Stimulated activated effector memory CD8-positive, alpha-beta T cell treated with anti-CD3 and anti-CD28 coated beads, Interleukin-12 subunit alpha, Interleukin-12 subunit beta, amount 100 ng/mL, for 72 hours (primary cell): ENCODE results near the gene LGALS8.
"Not testable (repeated sequence)": the region's sequence is repeated elsewhere in the genome, so short reads cannot be mapped to it uniquely, and the experiment has no call there.

Experiments used
- ATAC-seq: fragments of 150-1000 bp; cut with Tn5 transposase; 2 replicates; pipeline ENCODE4 v1.10.0; 2021
- DNase-seq, 2 donors: peaks; one replicate each; pipeline ENCODE4 v3.0.0; 2021 to 2022; ENCODE audit warnings: low spot score in 2 of 2
- H3K27ac Mint-ChIP-seq: one replicate; pipeline ENCODE4 v1.8.0; 2022; ENCODE audit warnings: mild to moderate bottlenecking, mixed read lengths
- H3K36me3 Mint-ChIP-seq: one replicate; pipeline ENCODE4 v1.8.0; 2022; ENCODE audit warnings: mild to moderate bottlenecking, mixed read lengths
- H3K4me1 Mint-ChIP-seq: one replicate; pipeline ENCODE4 v1.8.0; 2022; ENCODE audit warnings: mixed read lengths
- H3K4me3 Mint-ChIP-seq: one replicate; pipeline ENCODE4 v1.8.0; 2022; ENCODE audit warnings: mild to moderate bottlenecking, mixed read lengths
- H3K9me3 Mint-ChIP-seq: one replicate; pipeline ENCODE4 v1.8.0; 2022; ENCODE audit warnings: mixed read lengths

LGALS8 gene

DNA sequence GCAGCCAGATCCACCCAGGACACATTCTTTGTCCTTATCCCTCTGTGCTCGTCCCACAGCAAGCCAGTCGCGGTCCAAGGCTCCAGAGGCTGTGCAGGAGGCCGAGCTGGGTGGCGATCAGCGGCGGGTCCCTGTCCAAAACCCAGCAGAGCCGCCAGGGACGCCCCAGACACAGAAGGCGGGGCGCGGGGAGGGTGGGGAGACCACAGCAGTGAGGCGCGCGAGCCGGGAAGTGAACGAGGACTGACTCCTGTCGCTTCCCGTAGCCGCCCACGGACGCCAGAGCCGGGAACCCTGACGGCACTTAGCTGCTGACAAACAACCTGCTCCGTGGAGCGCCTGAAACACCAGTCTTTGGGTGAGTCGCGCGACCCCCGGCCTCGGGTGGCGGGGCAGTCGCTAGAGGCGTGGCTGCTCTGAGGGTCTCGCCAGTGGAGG lies at the start of gene LGALS8:
Gene LGALS8, plus strand, starts transcription at position 279 of the 438 bp plus-strand sequence. CDS start 2,089 bp downstream, outside the sequence.
- H3K4me3 Mint-ChIP-seq = peak within 1 kb of the TSS; percentile 96
- peak; percentile 68 to 90 for DNase-seq
- H3K36me3 Mint-ChIP-seq = peaks cover 54% of the 10 kb centered on the region
- peak within 1 kb of the TSS; percentile 100 for H3K27ac Mint-ChIP-seq
- ATAC-seq = peak; percentile 88
- H3K4me1 Mint-ChIP-seq = peaks cover 34% of the 10 kb centered on the region
- no peaks in the 10 kb centered on the region for H3K9me3 Mint-ChIP-seq

DNA sequence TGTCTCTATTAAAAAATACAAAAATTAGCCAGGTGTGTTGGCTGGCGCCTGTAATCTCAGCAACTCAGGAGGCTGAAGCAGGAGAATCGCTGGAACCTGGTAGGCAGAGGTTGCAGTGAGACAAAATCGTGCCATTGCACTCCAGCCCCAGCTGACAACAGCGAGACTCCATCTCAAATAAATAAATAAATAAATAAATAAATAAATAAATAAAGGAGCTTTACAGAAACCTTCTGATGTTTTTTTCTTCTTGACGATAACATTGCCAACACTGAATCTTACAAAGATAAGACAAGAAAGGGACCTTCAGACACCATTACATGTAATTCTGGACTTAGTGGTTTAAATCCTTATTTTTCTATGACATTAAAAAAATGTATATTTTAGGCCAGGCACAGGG lies 47.8 kb upstream of the LGALS8 start:
- Mint-ChIP-seq H3K36me3 (peaks cover 28% of the 10 kb centered on the region), H3K4me3 (no peak overlapping the region), H3K9me3 (no peaks in the 10 kb centered on the region), H3K4me1 (no peaks in the 10 kb centered on the region), H3K27ac (no peak overlapping the region)
- ATAC-seq (no peak), DNase-seq (no peak)

DNA sequence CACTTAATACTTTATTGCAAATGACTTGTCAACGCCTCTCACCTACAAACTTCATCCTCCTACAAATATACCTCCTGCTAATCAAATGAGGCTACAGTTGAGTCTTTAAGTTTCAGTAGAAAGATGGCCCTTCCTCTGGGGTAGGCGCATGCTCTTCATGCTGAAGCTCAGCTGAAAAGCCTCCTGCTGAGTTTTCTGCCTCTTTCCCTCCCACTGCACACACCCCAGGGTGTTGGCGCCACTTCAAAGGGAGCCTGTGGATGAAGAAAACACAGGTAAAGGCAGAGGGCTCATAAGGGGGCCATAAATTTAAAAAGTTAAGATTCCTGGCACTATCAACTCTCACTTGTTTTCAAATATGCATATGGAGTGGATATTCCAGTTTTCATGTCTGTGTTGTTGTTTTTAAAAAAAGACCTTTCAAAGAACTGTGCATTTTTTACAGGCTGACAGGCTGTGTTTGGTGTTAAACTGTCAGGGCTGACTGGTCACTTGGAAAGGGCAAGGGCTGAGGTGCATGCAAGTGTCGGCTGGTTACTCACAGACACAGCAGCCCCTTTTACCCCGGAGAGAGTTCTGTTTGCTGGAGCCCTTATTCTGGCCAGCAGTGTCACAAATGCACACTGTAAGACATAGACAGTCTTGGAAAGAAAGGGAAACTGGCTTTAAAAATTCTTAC lies 42.9 kb upstream of the LGALS8 start:
- DNase-seq = no peak

DNA sequence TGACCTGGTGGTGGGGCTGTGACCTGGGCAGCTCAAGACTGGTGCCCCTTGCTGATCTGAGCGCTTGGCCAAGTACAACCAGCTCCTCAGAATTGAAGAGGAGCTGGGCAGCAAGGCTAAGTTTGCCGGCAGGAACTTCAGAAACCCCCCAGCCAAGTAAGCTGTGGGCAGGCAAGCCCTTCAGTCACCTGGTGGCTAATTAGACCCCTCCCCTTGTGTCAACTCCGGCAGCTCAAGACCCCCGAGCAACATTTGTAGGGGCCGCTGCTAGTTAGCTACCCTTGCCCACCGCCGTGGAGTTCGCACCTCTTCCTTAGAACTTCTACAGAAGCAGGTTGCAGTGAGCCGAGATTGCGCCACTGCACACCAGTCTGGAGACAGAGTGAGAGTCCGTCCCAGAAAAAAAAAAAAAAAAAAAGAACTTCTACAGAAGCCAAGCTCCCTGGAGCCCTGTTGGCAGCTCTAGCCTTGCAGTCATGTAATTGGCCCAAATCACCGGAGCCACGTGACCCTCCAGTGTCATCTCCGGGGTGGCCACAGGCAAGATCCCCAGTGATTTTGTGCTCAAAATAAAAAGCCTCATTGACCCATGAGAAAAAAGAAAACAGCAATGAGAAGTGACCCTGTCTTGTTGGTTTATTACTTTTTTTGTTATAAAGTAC lies 39.3 kb upstream of the LGALS8 start:
- DNase-seq (no peak), ATAC-seq (no peak)
- H3K27ac Mint-ChIP-seq = no peak overlapping the region
- H3K36me3 Mint-ChIP-seq = peaks cover 38% of the 10 kb centered on the region
- H3K9me3 Mint-ChIP-seq = no peaks in the 10 kb centered on the region
- H3K4me1 Mint-ChIP-seq = peaks cover 5% of the 10 kb centered on the region
- H3K4me3 Mint-ChIP-seq = no peak overlapping the region

More for the DNA sequence above, 42.9 kb upstream of the LGALS8 start:
- H3K9me3 Mint-ChIP-seq = no peaks in the 10 kb centered on the region
- no peak for ATAC-seq
- no peak overlapping the region for H3K27ac Mint-ChIP-seq
- H3K4me3 Mint-ChIP-seq = no peak overlapping the region
- no peaks in the 10 kb centered on the region for H3K4me1 Mint-ChIP-seq
- H3K36me3 Mint-ChIP-seq = peaks cover 44% of the 10 kb centered on the region

DNA sequence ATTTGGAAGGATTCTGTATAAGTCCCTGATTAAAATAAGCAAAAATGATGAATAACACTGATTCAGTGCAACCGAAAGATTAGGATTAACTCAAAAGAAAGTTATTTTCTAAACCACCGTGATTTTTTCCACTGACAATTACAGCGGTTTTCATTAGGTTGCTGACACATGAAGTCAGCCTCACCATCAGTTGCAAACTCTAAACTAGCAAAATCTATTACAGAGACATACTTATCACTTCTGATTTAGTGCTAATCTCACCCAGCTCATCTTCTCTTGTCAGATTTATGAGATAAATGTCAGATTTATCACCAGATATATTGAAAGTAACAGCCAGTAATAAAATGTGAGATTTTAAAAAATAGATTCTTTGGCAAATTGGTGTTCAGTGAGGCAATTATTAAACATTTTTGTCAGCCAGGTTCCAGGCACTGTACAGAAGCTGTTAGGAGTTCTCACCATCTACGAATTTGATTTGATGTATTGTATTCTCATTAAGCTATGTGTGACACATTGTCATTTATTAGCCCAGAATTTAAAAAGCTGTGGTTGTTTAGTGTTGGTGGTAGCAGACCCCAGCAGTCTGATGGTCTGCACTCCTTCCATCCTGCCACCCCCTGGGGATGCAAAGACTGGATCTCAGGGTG lies 37.3 kb upstream of the LGALS8 start:
- Mint-ChIP-seq H3K27ac (no peak overlapping the region), H3K9me3 (no peaks in the 10 kb centered on the region), H3K36me3 (peaks cover 23% of the 10 kb centered on the region), H3K4me1 (peaks cover 11% of the 10 kb centered on the region), H3K4me3 (no peak overlapping the region)
- DNase-seq (no peak), ATAC-seq (peak; percentile 26)

DNA sequence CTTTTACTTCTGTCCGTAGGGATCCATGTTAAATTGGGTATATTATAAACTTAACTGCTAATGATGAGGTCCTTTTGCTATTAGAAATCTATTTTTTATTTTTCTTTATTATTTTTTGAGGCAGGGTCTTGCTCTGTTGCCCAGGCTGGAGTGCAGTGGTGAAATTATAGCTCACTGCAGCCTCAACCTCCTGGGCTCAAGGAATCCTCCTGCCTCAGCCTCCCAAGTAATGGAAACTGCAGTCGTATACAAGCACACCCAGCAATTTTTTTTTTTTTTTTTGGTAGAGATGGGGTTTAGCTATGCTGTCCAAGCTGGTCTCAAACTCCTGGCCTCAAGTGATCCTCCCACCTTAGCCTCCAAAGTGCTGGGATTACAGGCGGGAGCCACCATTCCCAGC lies 34.6 kb upstream of the LGALS8 start:
- ATAC-seq, H3K27ac Mint-ChIP-seq, DNase-seq, H3K9me3 Mint-ChIP-seq, H3K4me3 Mint-ChIP-seq, H3K36me3 Mint-ChIP-seq: not testable (repeated sequence)
- peaks cover 17% of the 10 kb centered on the region for H3K4me1 Mint-ChIP-seq

DNA sequence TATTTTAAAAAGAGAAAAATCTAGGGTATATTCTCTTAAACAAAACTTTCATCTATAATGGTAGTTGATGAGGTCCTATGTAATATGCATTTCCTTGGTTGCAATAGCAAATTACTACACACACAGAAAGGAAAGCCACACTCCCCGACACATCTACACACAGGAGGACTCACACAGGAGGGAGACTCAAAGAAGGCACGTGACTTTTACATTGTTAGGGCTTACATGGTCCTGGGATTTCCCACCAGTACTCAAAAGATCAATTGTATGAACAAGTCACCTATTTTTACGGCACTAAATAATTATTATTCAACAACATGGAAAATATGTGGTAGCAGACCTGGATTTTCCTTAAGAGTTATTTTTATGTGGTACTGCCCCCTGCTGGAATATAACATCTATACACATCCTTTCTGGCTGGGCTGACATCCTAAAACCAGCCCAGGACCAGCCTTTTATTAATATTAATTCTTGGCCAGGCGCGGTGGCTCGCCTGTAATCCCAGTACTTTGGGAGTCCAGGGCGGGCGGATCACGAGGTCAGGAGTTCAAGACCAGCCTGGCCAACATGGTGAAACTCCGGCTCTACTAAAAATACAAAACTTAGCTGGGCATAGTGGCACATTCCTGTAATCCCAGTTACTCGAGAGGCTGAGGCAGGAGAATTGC lies 33.9 kb upstream of the LGALS8 start:
- H3K36me3 Mint-ChIP-seq = no peaks in the 10 kb centered on the region
- H3K9me3 Mint-ChIP-seq = no peaks in the 10 kb centered on the region
- H3K27ac Mint-ChIP-seq = no peak overlapping the region
- H3K4me3 Mint-ChIP-seq = no peak overlapping the region
- H3K4me1 Mint-ChIP-seq = peaks cover 18% of the 10 kb centered on the region
- DNase-seq (no peak), ATAC-seq (peak; percentile 40)

DNA sequence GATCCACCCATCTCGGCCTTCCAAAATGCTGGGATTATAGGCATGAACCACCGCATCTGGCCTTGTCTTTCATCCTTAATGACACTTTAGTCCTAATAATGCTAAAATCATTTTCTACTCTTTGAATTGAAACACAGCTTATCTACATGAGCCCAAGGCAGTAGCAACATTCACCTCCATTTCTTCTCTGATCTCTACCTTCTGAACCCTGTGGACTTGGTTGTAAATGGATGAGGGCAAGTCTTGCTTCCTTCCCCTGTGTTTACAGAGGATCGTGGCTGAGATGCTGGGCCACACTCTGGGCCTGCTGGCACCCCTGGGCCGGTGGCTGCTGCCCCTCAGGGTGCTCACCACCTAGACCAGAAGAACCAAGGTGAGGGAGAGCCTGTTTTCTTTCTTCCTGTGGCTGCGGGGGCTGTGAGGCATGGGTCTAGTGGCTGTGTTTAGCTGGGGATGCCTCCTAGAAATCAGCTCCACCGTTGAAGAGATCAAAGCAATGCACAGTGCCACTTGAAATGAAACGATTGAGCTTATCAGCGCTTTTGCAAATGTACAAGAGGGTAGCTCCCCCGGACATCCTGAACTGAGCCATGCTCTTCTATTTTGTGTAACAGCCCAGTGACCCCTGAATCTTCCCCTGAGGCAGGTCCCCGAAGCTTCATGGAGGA lies 32.2 kb upstream of the LGALS8 start:
- H3K9me3 Mint-ChIP-seq = no peaks in the 10 kb centered on the region
- DNase-seq (no peak), ATAC-seq (no peak)
- H3K4me1 Mint-ChIP-seq = peaks cover 18% of the 10 kb centered on the region
- H3K27ac Mint-ChIP-seq = peak overlapping the region; percentile 73
- no peaks in the 10 kb centered on the region for H3K36me3 Mint-ChIP-seq
- H3K4me3 Mint-ChIP-seq = no peak overlapping the region

DNA sequence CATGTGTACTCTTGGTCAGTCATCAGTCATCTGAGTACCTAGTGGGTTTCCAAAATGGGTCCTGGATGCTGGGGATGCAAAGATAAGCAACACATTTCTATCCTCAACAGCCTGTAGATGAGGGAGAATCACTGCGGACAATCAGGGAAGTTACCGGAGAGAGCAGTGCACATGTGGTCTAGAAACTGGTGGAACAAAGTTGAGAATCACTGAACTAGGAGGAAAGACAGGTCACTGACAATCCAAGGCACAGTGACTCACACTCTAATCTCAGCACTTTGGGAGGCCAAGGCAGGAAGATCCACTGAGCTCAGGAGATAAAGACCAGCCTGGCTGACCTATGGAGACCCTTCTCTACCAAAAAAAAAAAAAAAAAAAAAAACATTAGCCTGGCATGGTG lies 31.4 kb upstream of the LGALS8 start:
- no peaks in the 10 kb centered on the region for H3K9me3 Mint-ChIP-seq
- H3K4me3 Mint-ChIP-seq = no peak overlapping the region
- DNase-seq (no peak), ATAC-seq (no peak)
- no peaks in the 10 kb centered on the region for H3K36me3 Mint-ChIP-seq
- peaks cover 13% of the 10 kb centered on the region for H3K4me1 Mint-ChIP-seq
- H3K27ac Mint-ChIP-seq = peak overlapping the region; percentile 73

DNA sequence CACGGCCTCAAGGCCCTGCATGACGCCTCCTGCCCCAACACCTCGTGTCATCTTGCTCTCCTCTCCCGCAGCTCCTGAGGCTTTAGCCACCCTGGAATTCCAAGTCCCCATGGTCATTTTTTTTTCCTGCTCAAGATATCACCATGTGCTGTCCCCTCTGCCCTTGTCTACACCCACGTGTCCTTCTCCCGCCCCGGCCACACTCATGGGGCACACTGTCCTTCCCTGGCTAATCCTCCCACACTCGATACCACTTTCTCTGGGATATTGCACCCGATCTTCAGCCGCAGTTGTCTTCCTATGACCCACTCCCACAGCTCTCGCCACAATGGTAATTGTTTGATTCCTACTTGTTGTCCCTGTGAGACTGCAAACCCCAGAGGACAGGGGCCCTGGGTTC lies 29.7 kb upstream of the LGALS8 start:
- Mint-ChIP-seq H3K4me3 (no peak overlapping the region), H3K4me1 (peaks cover 13% of the 10 kb centered on the region), H3K27ac (no peak overlapping the region), H3K9me3 (no peaks in the 10 kb centered on the region), H3K36me3 (no peaks in the 10 kb centered on the region)
- DNase-seq = no peak
- ATAC-seq = no peak

DNA sequence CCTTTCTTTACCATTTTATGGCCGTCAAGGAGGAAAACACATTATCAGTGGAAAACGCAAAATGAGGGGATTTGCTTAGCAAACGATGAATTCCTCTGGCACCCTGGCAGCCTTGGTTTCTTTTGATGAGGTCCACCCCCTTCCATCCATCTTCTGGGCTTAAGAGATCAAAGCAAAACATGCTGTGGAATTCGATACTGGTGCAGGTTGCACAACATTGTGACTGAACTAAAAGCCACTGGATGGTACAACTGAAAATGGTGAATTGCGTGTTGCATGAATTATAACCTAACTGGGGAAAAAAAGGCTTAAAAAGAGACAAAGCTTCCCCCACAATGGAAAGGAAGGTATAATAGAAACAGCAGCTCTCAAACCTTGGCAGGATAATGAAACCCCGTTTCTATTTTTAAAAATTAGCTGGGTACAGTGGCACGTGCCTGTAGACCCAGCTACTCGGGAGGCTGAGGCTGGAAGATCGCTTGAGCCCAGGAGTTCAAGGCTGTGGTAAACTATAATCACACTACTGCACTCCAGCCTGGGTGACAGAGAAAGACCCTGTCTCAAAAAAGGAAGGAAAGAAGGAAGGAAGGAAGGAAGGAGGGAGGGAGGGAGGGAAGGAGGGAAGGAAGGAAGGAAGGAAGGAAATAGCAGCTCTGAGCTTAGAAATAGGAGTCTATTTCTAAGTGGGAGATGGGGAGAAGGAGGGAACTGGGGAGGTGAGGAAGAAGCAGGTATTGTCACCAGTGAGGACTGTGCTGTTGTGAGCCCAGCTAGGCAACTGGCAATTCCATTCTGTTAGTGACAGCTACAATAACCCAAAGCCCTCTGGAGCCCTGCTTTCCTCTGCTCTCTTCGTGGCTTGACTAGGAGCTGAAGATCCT lies 29.0 kb upstream of the LGALS8 start:
- DNase-seq = no peak
- no peak overlapping the region for H3K4me3 Mint-ChIP-seq
- peak overlapping the region; percentile 50 for H3K27ac Mint-ChIP-seq
- peaks cover 13% of the 10 kb centered on the region for H3K4me1 Mint-ChIP-seq
- no peak for ATAC-seq
- H3K9me3 Mint-ChIP-seq = no peaks in the 10 kb centered on the region
- H3K36me3 Mint-ChIP-seq = no peaks in the 10 kb centered on the region

DNA sequence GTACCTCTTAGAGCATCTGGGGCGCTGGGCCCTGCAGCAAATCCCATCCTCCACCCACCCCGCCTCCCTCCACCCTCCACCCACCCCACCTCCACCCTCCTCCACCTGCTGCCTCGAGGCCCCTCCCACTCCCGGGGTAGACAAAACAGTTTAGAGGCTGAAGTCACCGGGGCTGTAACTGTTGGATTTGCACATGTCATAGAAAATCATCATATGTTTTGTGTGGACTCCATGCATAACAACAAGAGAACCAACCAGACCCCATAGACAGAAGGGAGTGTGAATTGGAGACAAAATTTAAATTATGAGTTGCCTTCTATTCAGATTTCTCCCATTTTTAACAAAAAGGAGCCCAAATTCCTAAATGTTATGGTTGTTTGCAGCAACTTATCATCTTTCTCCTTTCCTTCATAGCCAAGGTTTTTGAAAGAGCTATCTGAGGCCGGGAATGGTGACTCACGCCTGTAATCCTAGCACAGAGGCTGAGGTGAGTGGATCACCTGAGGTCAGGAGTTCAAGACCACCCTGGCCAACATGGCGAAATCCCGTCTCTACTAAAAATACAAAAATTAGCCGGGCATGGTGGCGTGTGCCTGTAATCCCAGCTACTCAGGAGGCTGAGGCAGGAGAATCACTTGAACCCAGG lies 28.2 kb upstream of the LGALS8 start:
- peaks cover 13% of the 10 kb centered on the region for H3K4me1 Mint-ChIP-seq
- DNase-seq (no peak), ATAC-seq (no peak)
- no peak overlapping the region for H3K27ac Mint-ChIP-seq
- H3K36me3 Mint-ChIP-seq = no peaks in the 10 kb centered on the region
- H3K4me3 Mint-ChIP-seq = no peak overlapping the region
- no peaks in the 10 kb centered on the region for H3K9me3 Mint-ChIP-seq

DNA sequence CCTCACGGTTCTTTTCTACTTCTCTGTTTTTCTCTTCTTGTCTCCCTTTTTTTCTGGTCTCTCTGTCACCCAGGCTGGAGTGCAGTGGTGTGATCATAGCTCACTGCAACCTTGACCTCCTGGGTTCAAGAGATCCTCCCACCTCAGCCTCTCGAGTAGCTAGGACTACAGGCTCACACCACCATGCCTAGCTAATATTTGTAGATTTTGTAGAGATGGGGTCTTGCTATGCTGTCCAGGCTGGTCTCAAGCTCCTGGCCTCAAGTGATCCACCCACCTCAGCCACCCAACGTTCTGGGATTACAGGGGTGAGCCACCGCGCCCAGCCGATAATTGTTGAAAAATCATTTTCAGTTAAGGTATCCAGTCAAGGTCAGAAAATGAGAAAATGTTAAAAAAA lies 25.9 kb upstream of the LGALS8 start:
- no peak for DNase-seq
- Mint-ChIP-seq H3K4me1 (peaks cover 10% of the 10 kb centered on the region), H3K27ac (no peak overlapping the region), H3K9me3 (no peaks in the 10 kb centered on the region), H3K4me3 (no peak overlapping the region), H3K36me3 (no peaks in the 10 kb centered on the region)
- ATAC-seq = no peak

DNA sequence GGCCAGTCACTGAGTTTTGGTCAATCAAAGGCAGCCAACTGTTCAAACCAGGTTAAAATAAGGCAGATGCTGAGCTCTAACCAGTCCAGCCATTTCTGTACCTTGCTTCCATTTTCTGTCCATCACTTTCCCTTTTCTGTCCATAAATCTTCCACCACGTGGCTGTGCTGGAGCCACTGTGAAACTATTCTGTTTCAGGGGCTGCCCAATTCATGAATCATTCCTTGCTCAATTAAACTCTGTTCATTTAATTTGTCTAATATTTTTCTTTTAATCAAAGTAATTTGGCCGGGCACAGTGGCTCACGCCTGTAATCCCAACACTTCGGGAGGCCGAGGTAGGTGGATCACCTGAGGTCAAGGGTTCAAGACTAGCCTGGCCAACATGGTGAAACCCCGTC lies 22.7 kb upstream of the LGALS8 start:
- DNase-seq = no peak
- Mint-ChIP-seq H3K4me3 (no peak overlapping the region), H3K9me3 (no peaks in the 10 kb centered on the region), H3K36me3 (no peaks in the 10 kb centered on the region), H3K27ac (no peak overlapping the region), H3K4me1 (peaks cover 13% of the 10 kb centered on the region)
- no peak for ATAC-seq
